Fibroblast of lung (primary cell): ENCODE results near the gene EML4. TPM values are rescaled to one million over a fixed set of nuclear protein-coding genes. Genes with fewer than 3 reads are reported as not detected.
"Not testable (repeated sequence)": the region's sequence is repeated elsewhere in the genome, so short reads cannot be mapped to it uniquely, and the experiment has no call there.

Source experiments
- DNase-seq, 2 donors: peaks; one replicate each; pipeline versions ENCODE4 v3.0.0 to v3.0.0-alpha.2; 2010; ENCODE audit warnings: low read depth in 2 of 2
- H2AFZ ChIP-seq: 2 replicates; pipeline ENCODE4 v1.5.1; 2012; ENCODE audit warnings: low read length, control low read depth, inconsistent platforms
- H3K27ac ChIP-seq: 2 replicates; pipeline ENCODE4 v1.5.1; 2011; ENCODE audit warnings: low read length, control low read depth; ENCODE audit not compliant: insufficient read depth
- H3K27me3 ChIP-seq: 2 replicates; pipeline ENCODE4 v1.5.1; 2011; ENCODE audit warnings: mild to moderate bottlenecking, low read length; ENCODE audit not compliant: control insufficient read depth, insufficient read depth
- H3K36me3 ChIP-seq: 2 replicates; pipeline ENCODE4 v1.5.1; 2011; ENCODE audit warnings: low read length; ENCODE audit not compliant: control insufficient read depth, insufficient read depth
- H3K4me1 ChIP-seq: 2 replicates; pipeline ENCODE4 v1.5.1; 2011; ENCODE audit warnings: low read length; ENCODE audit not compliant: control insufficient read depth, insufficient read depth; ENCODE audit errors: extremely low read depth
- H3K4me2 ChIP-seq: 2 replicates; pipeline ENCODE4 v1.5.1; 2011; ENCODE audit warnings: low read length, control low read depth; ENCODE audit not compliant: insufficient read depth; ENCODE audit errors: extremely low read depth
- H3K4me3 ChIP-seq, 4 experiments: fragments of 200-600 bp in 1 of 4; sonication (generic) in 1 of 4; replicated peaks in 1 of 4; 2 replicates each; pipeline ENCODE4 v1.5.1; 2011 to 2016; ENCODE audit warnings: low read length in 4 of 4, low read depth in 3 of 4, mild to moderate bottlenecking in 3 of 4, control low read depth in 2 of 4, inconsistent platforms in 1 of 4, mixed read lengths in 1 of 4; ENCODE audit not compliant: insufficient read depth in 1 of 4; ENCODE audit errors: control extremely low read depth in 1 of 4
- H3K79me2 ChIP-seq: 2 replicates; pipeline ENCODE4 v1.5.1; 2012; ENCODE audit warnings: mild to moderate bottlenecking, low read length, inconsistent platforms; ENCODE audit not compliant: control insufficient read depth, insufficient read depth
- H3K9ac ChIP-seq: 2 replicates; pipeline ENCODE4 v1.5.1; 2011; ENCODE audit warnings: mild to moderate bottlenecking, low read length, control low read depth; ENCODE audit not compliant: insufficient read depth
- H3K9me3 ChIP-seq: 2 replicates; pipeline ENCODE4 v1.5.1; 2012; ENCODE audit warnings: low read depth, low read length; ENCODE audit not compliant: control insufficient read depth, insufficient read depth
- H4K20me1 ChIP-seq: 2 replicates; pipeline ENCODE4 v1.5.1; 2011; ENCODE audit warnings: low read length; ENCODE audit not compliant: control insufficient read depth, insufficient read depth; ENCODE audit errors: extremely low read depth
- CTCF ChIP-seq, 2 donors: IDR thresholded peaks in 1 of 2; conservative IDR thresholded peaks in 1 of 2; 1 replicate in 1 of 2; 2 replicates in 1 of 2; pipeline ENCODE4 v1.5.1; 2011 to 2012; ENCODE audit warnings: low read length in 2 of 2, control low read depth in 1 of 2, inconsistent platforms in 1 of 2, low read depth in 1 of 2, mild to moderate bottlenecking in 1 of 2
- EZH2 ChIP-seq: IDR thresholded peaks from 2 replicates; pipeline ENCODE4 v1.5.1; 2012; ENCODE audit warnings: low read length, control low read depth, mild to moderate bottlenecking; ENCODE audit errors: missing control alignments
- polyA plus RNA-seq, 2 donors: library from polyadenylated mRNA; depleted of rRNA in 1 of 2; stranded (reverse) in 1 of 2; unstranded in 1 of 2; fragments of >200 nt; gene quantifications; 2 replicates each; pipeline ENCODE4 v1.2.1, GENCODE V29; 2011 to 2012; ENCODE audit warnings: missing spikeins in 1 of 2
- total RNA-seq: library from RNA; depleted of rRNA; stranded (reverse); fragments of >200 nt; gene quantifications from 2 replicates; pipeline ENCODE4 v1.2.1, GENCODE V29; 2014

EML4 gene
- total and polyA plus RNA-seq, 2 donors (not counting 1 experiment from before 2014, with no cell fraction given) = 49.5 to 62.7 TPM

- Histone ChIP-seq H3K4me2 (no peak overlapping the region), H3K27me3 (peaks cover 5% of the 10 kb centered on the region), H3K4me3 (no peak overlapping the region), H3K4me1 (no peaks in the 10 kb centered on the region), H3K79me2 (no peaks in the 10 kb centered on the region), H3K27ac (no peak overlapping the region), H2AFZ (no peak overlapping the region), H3K36me3 (no peaks in the 10 kb centered on the region), H4K20me1 (no peaks in the 10 kb centered on the region), H3K9me3 (no peaks in the 10 kb centered on the region), H3K9ac (no peak overlapping the region)
- TF ChIP-seq EZH2 (no peak), CTCF (conservative IDR thresholded peaks at IDR 0.05 in 1 of 2, IDR thresholded peaks at IDR 0.05 in 1 of 2; ENCODE audit: low read depth in 1 of 2, low read length in 2 of 2) (no peak)
- no peak for DNase-seq
Measured at GRCh38 chr2:42378415-42378814, 209.3 kb downstream of the EML4 start.

DNA sequence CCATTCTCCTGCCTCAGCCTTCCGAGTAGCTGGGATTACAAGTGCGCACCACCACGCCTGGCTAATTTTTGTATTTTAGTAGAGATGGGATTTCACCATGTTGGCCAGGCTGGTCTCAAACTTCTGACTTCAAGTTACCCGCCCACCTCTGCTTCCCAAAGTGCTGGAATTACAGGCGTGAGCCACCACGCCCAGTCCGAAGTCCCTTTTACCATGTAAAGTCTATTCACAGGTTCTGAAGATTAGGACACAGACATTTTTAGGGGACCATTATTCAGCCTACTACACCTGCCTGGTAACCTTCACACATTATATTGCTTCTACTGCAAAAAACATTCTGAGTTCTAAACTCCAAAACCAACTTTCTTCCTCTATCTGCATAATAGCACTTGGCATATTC lies 210.9 kb downstream of the EML4 start:
- H3K79me2 ChIP-seq, H3K27me3 ChIP-seq, H2AFZ ChIP-seq, H3K4me3 ChIP-seq, H4K20me1 ChIP-seq, H3K4me2 ChIP-seq, DNase-seq, H3K9ac ChIP-seq, H3K9me3 ChIP-seq, H3K36me3 ChIP-seq, H3K27ac ChIP-seq, H3K4me1 ChIP-seq: not testable (repeated sequence)

GRCh38 chr2:42382144-42382543 lies 213.0 kb downstream of the EML4 start:
- Histone ChIP-seq H2AFZ (no peak overlapping the region), H3K4me3 (no peak overlapping the region), H3K79me2 (no peaks in the 10 kb centered on the region), H3K9ac (no peak overlapping the region), H3K27ac (no peak overlapping the region), H3K27me3 (peaks cover 7% of the 10 kb centered on the region), H3K4me2 (no peak overlapping the region), H3K4me1 (no peaks in the 10 kb centered on the region), H4K20me1 (no peaks in the 10 kb centered on the region), H3K36me3 (no peaks in the 10 kb centered on the region), H3K9me3 (no peaks in the 10 kb centered on the region)
- TF ChIP-seq CTCF (conservative IDR thresholded peaks at IDR 0.05 in 1 of 2, IDR thresholded peaks at IDR 0.05 in 1 of 2; ENCODE audit: low read depth in 1 of 2, low read length in 2 of 2) = no peak
- TF ChIP-seq EZH2 = no peak
- DNase-seq = no peak

Other genes with a start within 250 kb of the EML4 start
- gene PKDCC, start 121.3 kb upstream of the EML4 start, total RNA-seq = 63.9 and 70.1 TPM in 2 replicates
- gene PKDCC, start 121.3 kb upstream of the EML4 start, polyA plus RNA-seq = 48.4 and 70.3 TPM in 2 replicates
- 180 and 270 TPM in 2 replicates for gene COX7A2L, start 191.9 kb downstream of the EML4 start, total RNA-seq
- gene COX7A2L, start 191.9 kb downstream of the EML4 start, polyA plus RNA-seq = 195 and 239 TPM in 2 replicates